ENCODE results near the gene FAM89A.

- no peak for TF ChIP-seq POLR2AphosphoS5 (IDR thresholded peaks at IDR 0.05; ENCODE audit: low read depth, low read length)
- TF ChIP-seq, protein P1, sequence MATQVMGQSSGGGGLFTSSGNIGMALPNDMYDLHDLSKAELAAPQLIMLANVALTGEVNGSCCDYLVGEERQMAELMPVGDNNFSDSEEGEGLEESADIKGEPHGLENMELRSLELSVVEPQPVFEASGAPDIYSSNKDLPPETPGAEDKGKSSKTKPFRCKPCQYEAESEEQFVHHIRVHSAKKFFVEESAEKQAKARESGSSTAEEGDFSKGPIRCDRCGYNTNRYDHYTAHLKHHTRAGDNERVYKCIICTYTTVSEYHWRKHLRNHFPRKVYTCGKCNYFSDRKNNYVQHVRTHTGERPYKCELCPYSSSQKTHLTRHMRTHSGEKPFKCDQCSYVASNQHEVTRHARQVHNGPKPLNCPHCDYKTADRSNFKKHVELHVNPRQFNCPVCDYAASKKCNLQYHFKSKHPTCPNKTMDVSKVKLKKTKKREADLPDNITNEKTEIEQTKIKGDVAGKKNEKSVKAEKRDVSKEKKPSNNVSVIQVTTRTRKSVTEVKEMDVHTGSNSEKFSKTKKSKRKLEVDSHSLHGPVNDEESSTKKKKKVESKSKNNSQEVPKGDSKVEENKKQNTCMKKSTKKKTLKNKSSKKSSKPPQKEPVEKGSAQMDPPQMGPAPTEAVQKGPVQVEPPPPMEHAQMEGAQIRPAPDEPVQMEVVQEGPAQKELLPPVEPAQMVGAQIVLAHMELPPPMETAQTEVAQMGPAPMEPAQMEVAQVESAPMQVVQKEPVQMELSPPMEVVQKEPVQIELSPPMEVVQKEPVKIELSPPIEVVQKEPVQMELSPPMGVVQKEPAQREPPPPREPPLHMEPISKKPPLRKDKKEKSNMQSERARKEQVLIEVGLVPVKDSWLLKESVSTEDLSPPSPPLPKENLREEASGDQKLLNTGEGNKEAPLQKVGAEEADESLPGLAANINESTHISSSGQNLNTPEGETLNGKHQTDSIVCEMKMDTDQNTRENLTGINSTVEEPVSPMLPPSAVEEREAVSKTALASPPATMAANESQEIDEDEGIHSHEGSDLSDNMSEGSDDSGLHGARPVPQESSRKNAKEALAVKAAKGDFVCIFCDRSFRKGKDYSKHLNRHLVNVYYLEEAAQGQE (IDR thresholded peaks at IDR 0.05; ENCODE audit: insufficient read depth in 1 of 2, low read depth in 2 of 2, low read length in 2 of 2) = no peak
- no peak for TF ChIP-seq SIN3A (IDR thresholded peaks at IDR 0.05; ENCODE audit: borderline replicate concordance, insufficient read depth, low read length)
These were observed 19.2 kb downstream of the FAM89A start for GRCh38 chr1:231020816-231021215.

Measured in PFSK-1 (cell line).